Hematopoietic multipotent progenitor cell treated with erythropoietin and hydrocortisone succinate and interleukin-3 and kit ligand, for 4 days (in vitro differentiated cells): ENCODE measurements around the gene NMRK2.
"Not testable (repeated sequence)": the region's sequence is repeated elsewhere in the genome, so short reads cannot be mapped to it uniquely, and the experiment has no call there.

Experiments
- DNase-seq: peaks from one replicate; pipeline ENCODE4 v3.0.0-alpha.2; 2015

Gene NMRK2

DNA sequence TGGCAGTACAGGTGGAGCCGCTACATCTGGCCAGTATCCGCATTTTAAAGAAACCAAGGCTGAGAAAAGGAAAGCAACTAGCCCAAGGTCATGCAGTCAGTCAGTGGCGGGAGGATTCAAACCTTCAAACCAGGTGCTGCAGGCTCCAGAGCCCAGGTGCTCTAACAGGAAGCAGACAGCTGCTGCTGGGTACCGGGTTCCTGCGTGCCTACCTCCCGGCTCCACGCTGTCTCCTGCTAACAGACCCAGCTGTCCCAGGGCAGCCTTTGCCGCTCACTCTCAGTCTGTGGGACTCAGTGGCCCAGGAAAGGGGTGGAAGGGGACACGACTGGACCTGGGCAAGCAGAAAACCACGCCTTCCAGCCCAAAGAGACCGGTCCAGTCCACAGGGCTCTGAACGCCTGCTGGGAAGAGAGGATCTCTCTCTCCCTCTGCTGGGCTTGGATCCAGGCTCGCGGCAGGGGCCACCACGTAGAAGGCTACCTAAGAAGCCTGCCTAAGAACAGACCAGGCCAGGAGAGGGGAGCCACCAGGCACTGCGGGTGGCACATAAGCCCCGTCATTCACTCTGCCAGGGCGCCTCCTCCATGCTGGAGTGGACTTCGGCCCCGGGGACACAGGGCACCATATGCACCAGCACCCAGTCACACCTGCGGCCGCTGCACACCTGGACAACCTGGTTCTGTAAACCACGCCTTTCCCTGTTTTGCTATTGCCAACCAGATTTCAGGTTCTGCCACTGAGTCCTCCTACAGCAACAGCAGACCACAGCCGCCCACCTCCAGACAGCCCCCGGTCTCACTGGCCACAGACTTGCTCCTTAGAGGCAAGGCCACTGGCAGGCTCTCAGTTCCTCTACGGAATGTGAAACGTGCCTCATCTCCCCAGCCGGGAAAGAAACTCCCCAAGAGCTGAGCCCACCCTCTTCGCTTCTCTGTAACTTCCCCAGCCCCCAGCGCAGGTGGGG, 33.5 kb downstream of the NMRK2 start:
- DNase-seq = no peak

DNA sequence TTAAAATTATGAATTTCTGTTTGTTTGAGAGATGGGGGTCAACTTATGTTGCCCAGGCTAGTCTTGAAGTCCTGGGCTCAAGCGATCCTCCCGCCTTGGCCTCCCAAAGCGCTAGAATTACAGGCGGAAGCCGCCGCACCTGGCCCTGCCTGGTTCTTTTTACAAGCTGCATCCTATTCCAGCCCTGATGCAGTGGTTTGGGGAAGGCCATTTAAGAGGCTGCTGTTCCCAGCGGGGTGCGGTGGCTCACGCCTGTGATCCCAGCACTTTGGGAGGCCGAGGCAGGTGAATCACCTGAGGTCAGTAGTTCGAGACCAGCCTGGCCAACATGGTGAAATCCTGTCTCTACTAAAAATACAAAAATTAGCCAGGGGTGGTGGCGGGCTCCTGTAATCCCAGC, 35.1 kb downstream of the NMRK2 start:
- not testable (repeated sequence) for DNase-seq

DNA sequence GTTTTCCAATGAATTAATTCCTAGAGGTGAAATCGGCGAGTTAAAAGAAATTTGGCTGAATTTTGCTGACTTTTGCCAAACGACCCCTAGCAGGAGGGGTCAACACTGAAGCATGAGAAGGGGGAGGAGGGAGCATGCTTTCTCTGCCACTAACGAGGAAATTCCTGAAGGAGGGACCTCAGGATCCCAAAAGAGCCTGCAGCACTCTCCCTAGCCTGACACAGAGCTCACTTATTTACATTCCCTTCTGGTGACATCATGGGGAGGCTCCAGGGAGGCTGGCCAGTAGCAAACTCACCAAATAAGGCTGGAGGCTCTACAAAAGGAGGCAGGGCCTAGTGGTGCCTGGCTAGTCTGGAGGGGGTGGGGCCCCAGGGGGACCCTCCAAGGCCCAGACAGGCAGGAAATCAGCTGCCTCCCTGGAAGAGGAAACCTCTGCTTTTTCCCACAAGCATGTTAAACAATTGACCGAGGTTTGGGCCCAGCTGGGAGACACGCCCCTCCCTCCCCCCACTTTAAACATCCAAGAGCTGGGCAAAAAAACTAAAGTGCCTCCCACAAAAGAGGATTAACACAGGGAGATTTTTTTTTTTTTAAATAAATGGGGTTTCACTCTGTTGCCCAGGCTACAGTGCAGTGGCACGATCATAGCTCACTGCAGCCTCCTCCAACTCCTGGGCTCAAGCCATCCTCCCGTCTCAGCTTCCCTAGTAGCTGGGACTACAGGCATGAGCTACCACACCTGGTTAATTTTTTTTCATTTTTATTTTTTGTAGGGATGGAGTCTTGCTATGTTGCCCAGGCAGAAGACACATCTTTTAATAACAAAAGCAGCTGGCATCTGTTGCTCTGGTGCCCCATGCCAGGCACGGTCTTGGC, 35.9 kb downstream of the NMRK2 start:
- DNase-seq = peak; percentile 53

DNA sequence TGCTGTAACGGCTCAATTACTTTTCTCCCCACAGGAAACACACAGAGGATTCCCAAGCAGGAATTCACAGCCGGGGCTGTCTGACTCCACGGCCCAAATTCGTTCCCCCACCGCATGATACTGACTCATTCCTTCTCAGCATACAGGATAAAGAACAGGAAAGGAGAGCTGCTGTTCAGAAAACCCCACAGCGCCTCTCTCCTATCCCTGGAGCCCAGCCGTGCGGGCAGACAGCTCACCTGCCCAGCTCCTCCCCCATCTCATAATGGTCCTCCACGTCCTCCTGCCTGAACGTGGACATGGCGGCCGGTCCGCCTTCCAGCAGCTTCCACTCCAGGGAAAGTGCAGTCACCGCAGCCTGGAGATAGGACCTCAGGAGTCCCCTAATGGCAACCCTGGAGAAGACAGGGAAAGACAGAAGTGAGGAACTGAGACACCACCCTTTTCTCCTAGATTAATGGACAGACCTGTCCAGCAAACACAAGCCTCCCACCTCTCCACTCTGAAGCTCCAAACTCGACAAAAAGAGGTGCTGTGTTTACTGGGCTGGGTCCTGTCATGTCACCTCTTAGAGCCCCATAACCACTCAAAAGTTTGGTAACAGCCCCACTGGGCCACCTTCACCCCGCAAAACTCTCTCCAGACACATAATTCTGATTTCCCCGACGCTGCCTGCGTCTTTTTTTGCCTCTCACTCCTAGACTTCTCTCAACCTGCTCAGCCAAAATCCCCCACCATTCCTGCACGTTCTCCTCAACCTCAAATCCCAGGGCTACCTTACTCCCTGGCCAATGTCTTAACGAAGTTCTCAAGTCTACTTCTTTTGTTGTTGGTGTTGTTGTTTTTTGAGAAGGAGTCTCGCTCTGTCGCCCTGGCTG, 36.8 kb downstream of the NMRK2 start:
- no peak for DNase-seq

DNA sequence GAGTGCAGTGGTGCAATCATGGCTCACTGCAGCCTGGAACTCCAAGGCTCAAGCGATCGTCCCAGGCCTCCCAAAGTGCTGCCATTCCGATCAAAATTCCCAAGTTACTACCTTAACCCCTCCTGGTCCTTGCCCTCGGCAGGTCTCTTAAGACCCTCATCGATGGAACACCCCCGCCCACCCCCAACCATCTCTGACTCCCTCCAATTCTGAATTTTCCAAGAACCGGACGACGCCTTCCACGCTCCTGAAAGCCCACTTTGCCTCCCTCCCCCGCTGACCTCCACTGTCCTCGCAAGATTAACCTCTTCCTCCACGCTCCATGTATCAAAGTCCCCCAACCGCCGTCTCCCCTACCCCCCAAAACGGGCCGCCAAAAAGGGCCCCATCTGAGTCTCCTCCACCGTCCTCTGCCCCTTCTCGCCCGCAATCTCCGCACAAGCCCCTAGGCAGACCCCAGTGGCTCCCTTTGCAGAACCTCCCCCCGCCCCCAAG, 37.5 kb downstream of the NMRK2 start:
- no peak for DNase-seq

DNA sequence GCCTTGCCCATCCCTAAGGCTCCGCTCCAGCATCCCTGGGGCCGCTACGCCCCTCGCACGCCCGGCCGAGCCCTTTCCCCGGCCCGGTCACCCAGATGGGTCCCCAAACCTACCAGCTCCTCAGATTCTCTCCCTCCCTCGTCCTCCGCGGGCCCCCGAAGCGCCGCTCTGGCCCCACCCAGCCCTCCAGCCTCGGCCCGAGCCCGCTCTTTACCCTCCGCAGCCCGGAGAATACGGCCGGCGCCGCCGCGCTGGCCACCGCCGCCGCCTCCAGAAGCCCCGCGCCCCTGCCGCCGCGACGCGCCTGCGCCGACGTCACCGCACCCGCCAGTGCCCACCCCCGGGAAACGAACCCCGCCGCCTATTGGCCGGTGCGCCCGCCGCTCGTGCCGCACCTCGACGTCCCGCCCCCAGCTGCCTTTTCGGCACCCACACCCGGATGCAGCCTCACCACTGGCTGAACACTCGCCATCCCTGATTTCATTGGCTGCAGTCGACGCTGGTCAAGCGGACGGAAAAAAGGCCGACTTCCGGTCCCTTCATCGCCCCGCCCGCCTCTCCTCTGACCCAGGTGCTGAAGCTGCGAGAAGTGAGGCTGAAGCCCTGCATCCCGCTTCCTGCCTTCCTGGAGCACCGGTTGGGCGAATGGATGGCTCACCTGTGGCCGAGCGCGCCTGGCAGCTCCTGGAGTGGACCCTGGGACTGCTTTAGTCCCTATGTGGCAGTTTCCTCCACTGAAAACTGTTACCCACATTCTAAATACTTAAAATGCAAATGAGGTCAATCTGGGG, 38.1 kb downstream of the NMRK2 start, which contains the start of gene DAPK3:
Gene DAPK3, minus strand, starts transcription at position 292 of the 791 bp plus-strand sequence. CDS start 1,364 bp downstream, outside the sequence.
- peak; percentile 99 for DNase-seq

DNA sequence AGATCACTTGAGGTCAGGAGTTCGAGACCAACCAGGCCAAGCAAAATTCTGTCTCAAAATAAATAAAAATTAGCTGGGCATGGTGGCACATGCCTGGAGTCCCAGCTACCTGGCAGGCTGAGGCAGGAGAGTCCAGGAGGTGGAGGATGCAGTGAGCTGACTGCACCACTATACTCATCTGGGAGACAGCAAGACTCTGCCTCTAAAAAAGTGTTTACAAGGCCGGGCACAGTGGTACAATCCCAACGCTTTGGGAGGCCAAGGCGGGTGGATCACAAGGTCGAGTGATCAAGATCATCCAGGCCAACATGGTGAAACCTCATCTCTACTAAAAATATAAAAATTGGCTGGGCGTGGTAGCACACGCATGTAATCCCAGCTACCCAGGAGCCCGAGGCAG, 42.3 kb downstream of the NMRK2 start:
- no peak for DNase-seq

DNA sequence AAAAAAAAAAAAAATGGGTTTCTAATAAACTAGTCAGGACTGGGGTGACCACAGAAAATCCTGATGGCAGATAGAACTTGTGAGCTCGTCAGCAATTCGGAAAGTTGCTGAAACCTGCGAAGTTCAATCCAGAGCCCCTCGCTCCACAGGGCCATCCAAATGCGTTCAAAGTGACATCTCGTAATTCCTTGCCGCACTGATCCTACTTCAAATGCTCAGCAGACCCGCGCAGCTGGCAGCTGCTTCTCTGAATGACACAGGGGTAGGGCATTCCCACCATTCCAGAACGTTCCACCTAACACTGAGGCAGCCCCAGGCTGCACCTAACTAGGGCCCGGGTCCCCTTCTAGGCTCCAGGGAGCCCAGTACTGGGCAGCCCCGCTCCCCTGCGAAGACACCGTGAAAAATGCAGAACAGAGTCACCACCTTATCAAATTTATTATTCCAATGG, 42.8 kb downstream of the NMRK2 start:
- DNase-seq = no peak

DNA sequence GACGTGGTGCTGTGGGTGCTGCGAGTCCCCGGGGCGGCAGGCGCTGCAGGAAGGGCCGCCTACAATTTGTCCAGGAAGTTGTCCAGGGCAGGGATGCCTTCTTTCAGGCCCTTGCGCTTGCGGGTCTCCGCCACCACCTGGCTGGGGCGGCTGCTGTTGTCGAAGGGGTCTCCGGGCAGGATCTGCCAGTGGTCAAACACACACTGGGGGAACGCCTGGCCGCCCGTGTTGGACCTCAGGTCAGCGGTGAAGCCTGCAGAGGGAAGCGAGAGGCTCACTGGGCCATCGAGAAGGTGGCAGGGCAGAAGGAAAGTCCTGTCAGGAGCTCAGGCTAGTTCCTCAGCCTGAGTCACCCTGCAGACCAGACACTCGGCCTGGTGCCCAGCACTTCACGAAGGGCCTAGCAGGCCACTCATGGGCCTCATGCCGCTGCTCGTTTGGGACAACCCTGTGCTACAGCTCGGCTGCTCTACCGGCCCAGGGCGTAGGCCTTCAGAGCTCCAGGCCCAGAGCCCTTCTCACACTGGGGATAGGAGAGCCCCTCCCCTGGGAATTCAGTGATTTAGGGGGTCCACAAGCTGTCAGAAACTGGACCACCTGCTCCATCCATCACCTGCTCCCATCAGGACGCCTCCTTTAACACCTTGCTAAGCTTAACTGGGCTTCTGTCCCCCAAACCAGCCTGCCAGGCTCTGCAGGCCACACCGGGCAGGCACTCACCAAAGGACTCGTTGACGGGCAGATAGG, 43.8 kb downstream of the NMRK2 start:
- no peak for DNase-seq

DNA sequence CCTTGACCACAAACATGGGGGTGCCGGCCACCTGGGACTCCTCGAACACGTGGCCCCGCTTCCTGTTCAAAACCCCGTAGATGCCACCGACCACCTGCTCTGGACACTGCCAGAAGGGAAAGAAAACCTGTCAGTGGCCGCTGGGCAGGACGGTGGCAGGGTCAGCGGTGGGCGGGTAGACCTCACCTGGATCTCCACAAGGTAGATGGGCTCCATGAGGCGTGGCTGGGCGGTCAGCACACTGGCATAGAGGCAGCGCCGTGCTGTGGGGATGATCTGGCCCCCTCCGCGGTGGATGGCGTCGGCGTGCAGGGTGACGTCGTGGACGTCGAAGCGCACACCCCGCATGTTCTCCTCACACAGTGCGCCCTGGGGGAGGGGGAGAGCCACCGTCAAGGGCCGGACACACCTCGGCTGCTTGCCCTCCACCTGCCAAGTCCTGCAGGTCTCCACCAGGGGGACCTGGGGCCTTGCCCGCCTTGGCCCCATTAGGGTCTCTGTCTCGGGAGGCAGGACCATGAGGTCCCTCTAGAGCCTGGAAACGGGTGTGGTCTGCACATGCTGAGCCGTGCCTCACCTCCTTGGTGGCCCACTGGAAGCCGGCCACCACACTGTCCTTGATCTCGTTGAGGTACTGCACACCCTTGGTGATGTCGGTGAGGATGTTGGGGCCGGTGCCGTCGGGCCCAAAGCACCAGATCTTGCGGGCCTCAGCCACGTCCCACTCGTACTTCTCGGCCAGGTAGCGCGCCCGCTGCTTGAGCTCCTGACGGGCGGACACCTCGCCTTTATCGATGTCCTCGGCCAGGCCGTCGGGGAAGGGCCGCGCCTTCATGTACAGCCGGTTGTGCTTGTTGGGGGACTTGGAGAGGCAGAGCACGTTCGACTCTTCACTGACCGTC, 44.6 kb downstream of the NMRK2 start:
- no peak for DNase-seq

DNA sequence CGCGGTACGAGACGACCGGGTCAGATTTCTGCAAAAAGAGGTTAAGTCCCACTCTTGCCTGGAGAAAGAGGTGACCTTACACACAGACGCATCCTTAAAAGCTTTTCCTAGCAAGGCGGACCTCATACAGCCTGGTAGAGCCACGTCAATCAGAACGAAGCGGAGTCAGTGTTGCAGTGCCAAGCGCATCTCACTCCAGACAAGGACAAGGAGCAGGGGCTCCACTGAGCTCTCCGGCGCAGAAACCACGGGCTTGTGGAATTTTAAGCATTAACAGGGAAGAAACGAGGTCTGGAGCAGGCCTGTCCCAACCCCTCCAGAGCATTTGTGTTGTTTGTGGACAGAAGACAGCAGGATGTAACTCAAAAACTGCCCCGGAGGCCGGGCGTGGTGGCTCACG, 45.3 kb downstream of the NMRK2 start:
- DNase-seq = no peak

DNA sequence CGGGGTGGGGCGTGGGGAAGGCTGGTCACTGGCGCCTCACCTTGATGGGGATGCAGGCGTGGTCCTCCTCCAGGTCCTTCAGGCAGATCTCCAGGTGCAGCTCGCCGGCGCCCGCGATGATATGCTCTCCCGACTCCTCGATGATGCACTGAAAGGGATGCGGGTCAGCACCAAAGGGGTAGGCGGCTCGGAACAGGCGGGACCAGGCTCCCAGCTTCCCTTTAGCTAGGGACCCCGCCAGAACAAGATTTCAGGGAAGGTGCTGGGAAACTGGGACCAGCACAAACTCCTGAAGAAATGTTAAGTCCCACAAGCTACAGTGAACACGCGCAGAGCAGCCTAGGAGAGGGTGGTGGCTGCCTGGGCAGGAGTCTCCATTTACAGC, 46.4 kb downstream of the NMRK2 start:
- no peak for DNase-seq

DNA sequence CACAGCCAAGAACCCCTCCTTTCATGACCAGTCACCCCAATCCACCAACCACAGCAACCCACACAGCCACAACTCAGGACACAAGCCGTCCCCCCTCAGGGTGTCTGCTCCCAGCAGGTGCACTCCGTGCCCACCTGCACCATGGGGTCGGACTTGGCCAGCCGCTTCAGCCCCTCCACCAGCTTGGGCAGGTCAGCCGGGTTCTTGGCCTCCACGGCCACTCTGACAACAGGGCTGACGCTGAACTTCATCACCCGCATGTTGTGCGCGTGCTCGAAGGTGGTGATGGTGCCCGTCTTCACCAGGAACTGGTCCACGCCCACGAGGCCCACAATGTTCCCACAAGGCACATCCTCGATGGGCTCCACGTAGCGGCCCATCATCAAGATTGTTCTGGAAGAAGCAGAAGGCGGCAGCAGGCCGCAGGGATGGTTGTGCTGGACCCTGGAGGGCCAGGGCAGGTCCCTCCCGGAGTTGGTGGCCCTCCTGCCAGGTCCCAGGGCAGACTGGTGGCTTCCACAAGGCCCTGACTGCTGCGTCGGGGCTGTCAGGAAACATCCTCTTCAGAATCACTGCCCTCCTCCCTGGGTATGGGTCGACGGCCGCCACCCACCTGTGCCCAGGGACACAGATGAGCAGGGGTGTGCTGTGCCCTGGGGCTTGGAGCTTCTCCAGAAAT, 46.9 kb downstream of the NMRK2 start:
- no peak for DNase-seq

DNA sequence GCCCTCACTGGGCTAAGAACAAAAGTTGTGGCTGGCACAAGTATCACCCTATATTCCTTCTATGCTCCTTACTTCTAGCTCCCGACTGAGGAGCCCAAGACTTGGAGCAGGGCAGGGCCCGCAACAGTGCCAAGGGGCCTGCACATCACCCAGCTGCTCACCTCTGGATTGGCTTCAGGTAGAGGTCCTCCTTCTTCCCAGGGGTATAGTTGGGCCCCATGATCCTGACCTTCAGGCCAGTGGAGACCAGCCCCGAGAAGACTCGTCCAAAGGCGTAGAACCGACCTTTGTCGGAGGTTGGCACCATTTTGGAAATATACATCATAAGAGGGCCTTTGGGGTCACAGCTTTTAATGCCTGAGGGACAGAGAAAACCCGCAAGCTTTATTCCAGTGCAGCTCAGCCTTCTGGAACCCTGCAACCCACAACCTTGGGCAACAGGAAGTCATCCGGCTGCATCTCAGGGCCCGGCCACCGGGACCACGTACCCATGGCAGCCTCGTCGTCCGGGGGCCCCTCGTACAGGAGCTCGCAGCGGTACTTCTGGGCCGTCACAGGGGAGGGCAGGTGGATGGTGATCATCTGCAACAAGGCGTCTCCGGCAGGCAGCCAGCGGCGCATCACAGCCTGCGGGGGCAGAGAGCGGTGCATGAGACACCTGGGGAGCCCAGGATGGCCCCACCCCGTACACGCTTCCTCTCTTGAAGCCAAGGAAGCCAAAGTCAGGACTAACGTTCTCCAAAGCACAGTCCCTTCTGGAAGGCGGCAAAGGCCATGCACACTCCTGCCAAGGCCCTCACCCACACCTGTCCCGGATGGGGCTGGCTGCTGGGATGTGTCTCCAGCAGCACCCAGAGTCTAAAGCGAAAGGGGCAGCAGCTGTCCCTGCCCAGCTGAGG, 47.7 kb downstream of the NMRK2 start:
- no peak for DNase-seq

DNA sequence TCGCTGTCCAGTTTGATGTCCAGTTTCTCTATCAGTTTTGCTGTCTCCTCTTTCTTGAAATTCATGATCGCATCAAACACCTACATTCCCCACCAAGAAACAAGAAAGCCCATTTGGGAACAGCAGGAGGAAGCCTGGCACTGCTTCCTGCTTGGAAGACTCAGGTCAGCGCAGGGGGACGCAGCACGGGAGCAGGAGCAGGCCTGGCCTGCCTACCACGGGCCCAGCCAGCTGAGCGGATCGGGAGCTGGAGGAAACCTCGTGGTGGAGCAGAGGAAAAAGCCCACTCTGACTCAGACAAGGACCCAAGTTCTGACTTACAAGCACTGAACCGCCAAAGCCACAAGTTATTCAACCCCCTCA, 48.5 kb downstream of the NMRK2 start:
- DNase-seq = no peak

DNA sequence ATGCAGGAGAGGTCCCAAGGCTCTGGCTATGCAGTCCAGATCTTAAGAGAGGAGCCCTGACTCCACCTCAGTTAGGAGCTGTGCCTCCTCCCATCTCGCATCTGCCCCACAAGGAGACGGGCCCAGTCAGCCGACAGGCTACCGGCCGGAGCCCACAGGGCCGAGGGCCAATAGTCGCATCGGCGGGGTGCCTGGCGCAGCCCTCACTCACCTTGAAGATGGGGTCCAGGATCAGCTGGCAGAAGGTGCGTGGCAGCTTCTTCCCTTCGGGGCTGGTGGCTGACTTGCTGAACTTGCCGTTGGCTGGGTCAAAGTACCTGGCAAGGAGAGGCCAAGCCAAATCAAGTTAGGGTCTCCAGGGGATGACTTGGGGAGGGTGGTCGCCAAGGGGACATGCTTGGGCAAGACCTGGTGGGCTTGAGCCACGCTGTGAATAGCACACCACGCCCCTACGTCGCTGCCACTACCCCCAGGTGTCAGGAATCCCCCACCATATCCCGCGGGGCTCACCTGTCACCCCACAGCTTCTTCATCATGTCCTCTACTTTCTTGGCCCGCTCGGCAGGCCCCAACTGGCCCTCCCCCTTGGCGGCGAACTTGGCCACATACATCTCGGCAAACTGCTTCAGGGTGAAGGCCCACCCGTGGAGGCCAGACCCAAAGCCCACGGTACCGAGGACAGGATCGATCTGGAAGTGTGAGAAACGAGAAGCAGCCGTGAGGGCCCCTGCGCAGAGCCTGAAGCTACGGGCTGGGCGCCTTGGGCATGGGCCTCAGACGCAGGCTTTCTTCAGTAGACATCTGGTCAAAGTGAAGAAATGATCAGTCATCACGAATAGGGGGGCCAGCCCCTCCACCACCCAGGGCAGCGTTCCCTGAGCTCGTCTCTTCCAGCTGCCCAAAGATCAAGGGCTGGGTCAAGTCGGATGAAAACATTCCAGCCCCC, 49.1 kb downstream of the NMRK2 start:
- DNase-seq = no peak
